HepG2 (cell line): ENCODE data around the gene MYBPC2. TPM values are rescaled to one million over a fixed set of nuclear protein-coding genes. Genes with fewer than 3 reads are reported as not detected.

Source experiments
- ATAC-seq: fragments of 200-7000 bp; cut with Tn5 transposase; 3 replicates; pipeline ENCODE4 v1.9.1; 2020; ENCODE audit warnings: mild to moderate bottlenecking, moderate library complexity
- BruUV-seq: library from RNA; stranded (reverse); fragments of 400-500 nt; replicated peaks from 2 replicates; lab custom pipeline; 2021; lab: Mats Ljungman, UMichigan
- CTCF ChIA-PET: fragments of 300-600 bp; formaldehyde crosslinking; extraction: SDS; loops from one replicate; lab custom pipeline; 2021; ENCODE audit warnings: low total read pairs, inconsistent platforms, low intra/inter-chr PET ratio; lab: Yijun Ruan, JAX
- POLR2A ChIA-PET: fragments of 350-600 bp; sonication (Branson Sonifier 250); formaldehyde crosslinking; loops from one replicate; lab custom pipeline; 2020; ENCODE audit warnings: antibody characterized with exemption, inconsistent platforms; lab: Yijun Ruan, JAX
- DNase-seq: peaks from one replicate; pipeline ENCODE4 v3.0.0-alpha.2; 2015; ENCODE audit warnings: low spot score
- FAIRE-seq: peaks from 3 replicates; lab custom pipeline; 2011; peaks lifted over from hg19 to GRCh38; lab: Jason Lieb, UNC
- H2AFZ ChIP-seq: one replicate; pipeline ENCODE4 v1.6.1; 2011; ENCODE audit warnings: low read length, inconsistent platforms
- H3K27ac ChIP-seq: fragments of 300-600 bp; 3 replicates; pipeline ENCODE4 v1.8.0; 2011; ENCODE audit warnings: mixed run types, mild to moderate bottlenecking, mixed read lengths, low read length, inconsistent platforms; ENCODE audit not compliant: insufficient read depth; ENCODE audit errors: extremely low read length
- H3K27me3 ChIP-seq, 2 experiments: fragments of 200-600 bp in 1 of 2; 2 replicates in 1 of 2; 3 replicates in 1 of 2; pipeline versions ENCODE4 v1.6.0 to v1.8.0; 2011; ENCODE audit warnings: low read length in 2 of 2, mild to moderate bottlenecking in 2 of 2, moderate library complexity in 2 of 2, inconsistent platforms in 1 of 2; ENCODE audit not compliant: insufficient read depth in 2 of 2, control insufficient read depth in 1 of 2
- H3K36me3 ChIP-seq, 2 experiments: fragments of 200-600 bp in 1 of 2; replicated peaks in 1 of 2; 2 replicates in 1 of 2; 3 replicates in 1 of 2; pipeline versions ENCODE4 v1.5.1 to v1.8.0; 2011; ENCODE audit warnings: low read length in 2 of 2, inconsistent platforms in 1 of 2; ENCODE audit not compliant: insufficient read depth in 2 of 2, control insufficient read depth in 1 of 2
- H3K4me1 ChIP-seq: 2 replicates; pipeline ENCODE4 v1.5.1; 2012; ENCODE audit warnings: low read length, inconsistent platforms; ENCODE audit not compliant: insufficient read depth
- H3K4me2 ChIP-seq: 2 replicates; pipeline ENCODE4 v1.6.0; 2011; ENCODE audit warnings: low read depth, low read length, inconsistent platforms
- H3K4me3 ChIP-seq, 3 experiments: fragments of 200-600 bp in 1 of 3; sonication (generic), shearing (Covaris generic) in 1 of 3; replicated peaks in 1 of 3; 2 replicates each; pipeline ENCODE4 v1.5.1; 2011 to 2016; ENCODE audit warnings: low read length in 3 of 3, inconsistent platforms in 2 of 3, low read depth in 2 of 3, mild to moderate bottlenecking in 2 of 3, control low read depth in 1 of 3, mixed read lengths in 1 of 3; ENCODE audit not compliant: insufficient read depth in 1 of 3
- H3K79me2 ChIP-seq: one replicate; pipeline ENCODE4 v1.6.1; 2011; ENCODE audit warnings: low read length, inconsistent platforms; ENCODE audit not compliant: insufficient read depth
- H3K9ac ChIP-seq: 2 replicates; pipeline ENCODE4 v1.6.0; 2011; ENCODE audit warnings: mild to moderate bottlenecking, low read depth, low read length, inconsistent platforms; ENCODE audit not compliant: insufficient read depth
- H3K9me3 ChIP-seq: 2 replicates; pipeline ENCODE4 v1.5.1; 2012; ENCODE audit warnings: mild to moderate bottlenecking, low read length
- H4K20me1 ChIP-seq: 2 replicates; pipeline ENCODE4 v1.6.0; 2011; ENCODE audit warnings: inconsistent platforms, mild to moderate bottlenecking, low read length, moderate library complexity; ENCODE audit not compliant: insufficient read depth
- AHR ChIP-seq: IDR thresholded peaks from 2 replicates; pipeline ENCODE4 v1.6.1; 2018; ENCODE audit warnings: missing genetic modification reagents, missing compliant biosample characterization
- ARNT ChIP-seq: fragments of 450-650 bp; IDR thresholded peaks from 2 replicates; pipeline ENCODE4 v1.6.1; 2017
- CCDC6 ChIP-seq: sonication (generic); formaldehyde crosslinking; IDR thresholded peaks from 2 replicates; pipeline ENCODE4 v1.8.1; 2022; ENCODE audit warnings: mild to moderate bottlenecking, missing genetic modification reagents, moderate library complexity
- FOXM1 ChIP-seq: sonication (generic); formaldehyde crosslinking; IDR thresholded peaks from 2 replicates; pipeline ENCODE4 v1.5.0; 2020; ENCODE audit warnings: missing genetic modification reagents
- GFI1 ChIP-seq: sonication (generic); formaldehyde crosslinking; IDR thresholded peaks from 2 replicates; pipeline ENCODE4 v1.5.0; 2020; ENCODE audit warnings: missing genetic modification reagents, mild to moderate bottlenecking, borderline replicate concordance
- HCFC1 ChIP-seq: fragments of 150-350 bp; IDR thresholded peaks from 2 replicates; pipeline ENCODE4 v1.6.1; 2014; ENCODE audit warnings: low read depth, low read length
- HOXA9 ChIP-seq: sonication (generic); formaldehyde crosslinking; IDR thresholded peaks from 2 replicates; pipeline ENCODE4 v1.8.1; 2022; ENCODE audit warnings: missing genetic modification reagents, mild to moderate bottlenecking, moderate library complexity, borderline replicate concordance
- NFYC ChIP-seq: IDR thresholded peaks from 2 replicates; pipeline ENCODE4 v1.6.1; 2016; ENCODE audit warnings: missing genetic modification reagents, missing compliant biosample characterization
- NR2C2 ChIP-seq: sonication (generic); formaldehyde crosslinking; IDR thresholded peaks from 2 replicates; pipeline ENCODE4 v1.4.0; 2020; ENCODE audit warnings: missing genetic modification reagents, mild to moderate bottlenecking, moderate library complexity, borderline replicate concordance
- RBFOX2 ChIP-seq: fragments of 200-400 bp; formaldehyde crosslinking; IDR thresholded peaks from 2 replicates; pipeline ENCODE4 v1.6.1; 2017; ENCODE audit warnings: low read depth, mild to moderate bottlenecking, low read length
- ZBTB8A ChIP-seq: sonication (generic); formaldehyde crosslinking; IDR thresholded peaks from 2 replicates; pipeline ENCODE4 v1.4.0; 2020; ENCODE audit warnings: mild to moderate bottlenecking, low read depth, missing genetic modification reagents, borderline replicate concordance
- ZNF451 ChIP-seq: sonication (generic); formaldehyde crosslinking; IDR thresholded peaks from 2 replicates; pipeline ENCODE4 v1.5.0; 2020; ENCODE audit warnings: mild to moderate bottlenecking, missing genetic modification reagents
- ZNF503 ChIP-seq: sonication (generic); formaldehyde crosslinking; IDR thresholded peaks from 2 replicates; pipeline ENCODE4 v1.4.0; 2020; ENCODE audit warnings: missing genetic modification reagents
- ZNF724P ChIP-seq: sonication (generic); formaldehyde crosslinking; IDR thresholded peaks from 2 replicates; pipeline ENCODE4 v1.8.0; 2022; ENCODE audit warnings: missing genetic modification reagents, borderline replicate concordance
- ZNF747 ChIP-seq: sonication (generic); formaldehyde crosslinking; IDR thresholded peaks from 2 replicates; pipeline ENCODE4 v1.8.1; 2023; ENCODE audit warnings: missing genetic modification reagents, mild to moderate bottlenecking, borderline replicate concordance
- WGBS: methylation state at CpG from one replicate; pipeline ENCODE4 v1.1.6; 2017; ENCODE audit warnings: low lambda C conversion rate; 5-methylcytosine and 5-hydroxymethylcytosine counted together
- in situ Hi-C: cut with HindIII; loops from 2 replicates; pipeline ENCODE4 v1.10.0; 2017; ENCODE audit warnings: low pct_unique_long_range_greater_than_20kb; ENCODE audit not compliant: extremely low pct_ligation_motif_present
- intact Hi-C: fragments of 100-400 bp; cut with micrococcal nuclease; formaldehyde crosslinking; loops from one replicate; pipeline ENCODE4 v1.10.0; 2022; ENCODE audit not compliant: unreplicated experiment
- polyA plus RNA-seq, 8 experiments: library from polyadenylated mRNA; depleted of rRNA in 3 of 8; stranded (reverse) in 7 of 8; unstranded in 1 of 8; fragments of >200 nt; fragmentation: Illumina TruSeq in 4 of 8; extraction: Trizol in 4 of 8; gene quantifications; 2 replicates each; pipeline versions ENCODE4 v1.2.1 to v1.2.3, GENCODE V29; 2011 to 2016; ENCODE audit warnings: low read depth in 4 of 8, missing spikeins in 1 of 8, mixed read lengths in 1 of 8; ENCODE audit not compliant: insufficient read depth in 1 of 8
- total RNA-seq, 5 experiments: library from RNA; depleted of rRNA; stranded (reverse); fragments of >200 nt; fragmentation: Illumina TruSeq; extraction: Trizol; gene quantifications; 2 replicates each; pipeline ENCODE4 v1.2.3, GENCODE V29; 2016; ENCODE audit warnings: low read depth in 1 of 5

The MYBPC2 gene
- total and polyA plus RNA-seq, 2 of the 13 experiments (the other 11 are each of a cell fraction or from before 2014, with no cell fraction given): not detected

GRCh38 chr19:50480281-50481111 is 47.8 kb downstream of the MYBPC2 start:
- no peak overlapping the region for H3K4me2 ChIP-seq
- TF ChIP-seq AHR (CRISPR knock-in tag) (no peak), FOXM1 (CRISPR knock-in tag) (no peak), ZNF747 (CRISPR knock-in tag) (no peak), ARNT (no peak)
- H3K9me3 ChIP-seq: no peaks in the 10 kb centered on the region
- H2AFZ ChIP-seq: no peak overlapping the region
- DNase-seq (no peak), FAIRE-seq (no peak), ATAC-seq (no peak)
- no peaks in the 10 kb centered on the region for H3K36me3 ChIP-seq
- no peaks in the 10 kb centered on the region for H3K4me1 ChIP-seq
- CTCF ChIA-PET: interaction anchor here (1.2 to 2.4 kb wide), 3 partner anchors 112 to 124 kb away, joined by 4 to 71 read pairs (median 21); partner anchors contain the start of gene NAPSA
- no peak overlapping the region for H3K9ac ChIP-seq
- H3K27me3 ChIP-seq: peaks cover 4 to 10% of the 10 kb centered on the region in 2 experiments; a peak in 3 of 5 replicates
- H3K27ac ChIP-seq: no peak overlapping the region
- no peaks in the 10 kb centered on the region for H4K20me1 ChIP-seq
- BruUV-seq: no TSS peak
- POLR2A ChIA-PET: no interaction called here
- intact Hi-C loops (no loop called here), in situ Hi-C loops (no loop called here)
- WGBS: 44% methylated on average over 17 of the region's 37 CpGs
- no peak overlapping the region for H3K4me3 ChIP-seq
- H3K79me2 ChIP-seq: no peaks in the 10 kb centered on the region

GRCh38 chr19:50481351-50482149 is 48.9 kb downstream of the MYBPC2 start:
- no peak for DNase-seq
- intact Hi-C loops (no loop called here), in situ Hi-C loops (no loop called here)
- WGBS: 33% methylated on average over 11 of the region's 27 CpGs
- H3K4me2 ChIP-seq: no peak overlapping the region
- H3K9me3 ChIP-seq: peaks cover 10% of the 10 kb centered on the region
- H3K27me3 ChIP-seq: peaks cover 6 to 10% of the 10 kb centered on the region in 2 experiments; a peak in 3 of 5 replicates
- no peak for FAIRE-seq
- no peaks in the 10 kb centered on the region for H3K79me2 ChIP-seq
- ChIA-PET CTCF (interaction anchor here (1.2 kb wide), 1 partner anchor 113 kb away, joined by 4 read pairs; no protein-coding TSS in a partner anchor), POLR2A (no interaction called here)
- no peaks in the 10 kb centered on the region for H4K20me1 ChIP-seq
- no TSS peak for BruUV-seq
- no peaks in the 10 kb centered on the region for H3K4me1 ChIP-seq
- no peak overlapping the region for H3K4me3 ChIP-seq
- no peak overlapping the region for H3K27ac ChIP-seq
- H2AFZ ChIP-seq: no peak overlapping the region
- no peak for ATAC-seq
- H3K36me3 ChIP-seq: no peaks in the 10 kb centered on the region
- no peak overlapping the region for H3K9ac ChIP-seq
- TF ChIP-seq NFYC (CRISPR knock-in tag): no peak
- no peak for TF ChIP-seq CCDC6
- no peak for TF ChIP-seq ZNF451 (CRISPR knock-in tag)
- no peak for TF ChIP-seq HCFC1
- TF ChIP-seq ZBTB8A (CRISPR knock-in tag): no peak
- no peak for TF ChIP-seq RBFOX2
- TF ChIP-seq ZNF503 (CRISPR knock-in tag): no peak
- TF ChIP-seq NR2C2: no peak
- TF ChIP-seq ZNF724P: no peak
- no peak for TF ChIP-seq HOXA9 (CRISPR knock-in tag)
- no peak for TF ChIP-seq GFI1
